Measurements from ENCODE around the gene AK8.

AK8 gene

GRCh38 chr9:132824951-132825350 lies 53.1 kb downstream of the AK8 start:
- Histone ChIP-seq H3K36me3 (ENCODE audit: control insufficient read depth in 1 of 2, insufficient read depth in 2 of 2, low read length in 2 of 2) (no peaks in the 10 kb centered on the region), H3K27ac (ENCODE audit: low read depth, low read length) (no peak overlapping the region), H4K12ac (ENCODE audit: low read depth, low read length) (no peak overlapping the region), H3K9me3 (ENCODE audit: insufficient read depth, low read depth, low read length) (no peaks in the 10 kb centered on the region), H3K27me3 (ENCODE audit: insufficient read depth, low read length) (no peaks in the 10 kb centered on the region), H3K4ac (ENCODE audit: low read depth, low read length) (no peak overlapping the region), H2BK120ac (ENCODE audit: insufficient read depth, low read length, poor library complexity) (no peak overlapping the region), H4K8ac (ENCODE audit: low read depth, low read length) (no peak overlapping the region), H3K4me3 (ENCODE audit: low read depth, low read length) (no peak overlapping the region), H2BK5ac (ENCODE audit: low read depth, low read length, poor library complexity) (no peak overlapping the region), H2BK12ac (ENCODE audit: low read length) (no peak overlapping the region), H4K91ac (ENCODE audit: low read depth, low read length) (no peak overlapping the region), H3K23ac (ENCODE audit: low read length) (no peak overlapping the region), H3K79me1 (ENCODE audit: low read length) (no peaks in the 10 kb centered on the region), H3K4me1 (ENCODE audit: control insufficient read depth in 1 of 2, insufficient read depth in 2 of 2, low read length in 2 of 2) (no peaks in the 10 kb centered on the region), H3K79me2 (ENCODE audit: control insufficient read depth, insufficient read depth, low read length, poor library complexity) (no peaks in the 10 kb centered on the region), H2AK5ac (ENCODE audit: low read length) (no peak overlapping the region), H3K4me2 (ENCODE audit: low read length) (no peak overlapping the region), H3K9ac (ENCODE audit: low read length) (no peak overlapping the region), H2AFZ (ENCODE audit: insufficient read depth, low read length, poor library complexity) (no peak overlapping the region), H3K14ac (ENCODE audit: low read length) (no peak overlapping the region), H3K18ac (ENCODE audit: low read length) (no peak overlapping the region)
- no CpG with 5 or more reads among the region's 2 CpGs for WGBS (ENCODE audit: extremely low coverage, insufficient coverage, insufficient read length)
- no peak for DNase-seq

GRCh38 chr9:132824151-132824550 lies 53.9 kb downstream of the AK8 start:
- H3K4me1 ChIP-seq (ENCODE audit: control insufficient read depth in 1 of 2, insufficient read depth in 2 of 2, low read length in 2 of 2) = no peaks in the 10 kb centered on the region
- no peaks in the 10 kb centered on the region for H3K9me3 ChIP-seq (ENCODE audit: insufficient read depth, low read depth, low read length)
- no peak overlapping the region for H3K14ac ChIP-seq (ENCODE audit: low read length)
- H2AK5ac ChIP-seq (ENCODE audit: low read length) = no peak overlapping the region
- no peak overlapping the region for H3K18ac ChIP-seq (ENCODE audit: low read length)
- no peak overlapping the region for H3K4ac ChIP-seq (ENCODE audit: low read depth, low read length)
- no peak overlapping the region for H3K23ac ChIP-seq (ENCODE audit: low read length)
- no peak overlapping the region for H2BK5ac ChIP-seq (ENCODE audit: low read depth, low read length, poor library complexity)
- WGBS (ENCODE audit: extremely low coverage, insufficient coverage, insufficient read length) = no CpG with 5 or more reads among the region's 8 CpGs
- no peak overlapping the region for H3K4me2 ChIP-seq (ENCODE audit: low read length)
- H3K27me3 ChIP-seq (ENCODE audit: insufficient read depth, low read length) = no peaks in the 10 kb centered on the region
- H3K27ac ChIP-seq (ENCODE audit: low read depth, low read length) = no peak overlapping the region
- H3K9ac ChIP-seq (ENCODE audit: low read length) = no peak overlapping the region
- no peak overlapping the region for H4K12ac ChIP-seq (ENCODE audit: low read depth, low read length)
- no peak overlapping the region for H4K91ac ChIP-seq (ENCODE audit: low read depth, low read length)
- no peak overlapping the region for H2AFZ ChIP-seq (ENCODE audit: insufficient read depth, low read length, poor library complexity)
- H3K79me1 ChIP-seq (ENCODE audit: low read length) = no peaks in the 10 kb centered on the region
- H3K36me3 ChIP-seq (ENCODE audit: control insufficient read depth in 1 of 2, insufficient read depth in 2 of 2, low read length in 2 of 2) = no peaks in the 10 kb centered on the region
- DNase-seq = no peak
- no peaks in the 10 kb centered on the region for H3K79me2 ChIP-seq (ENCODE audit: control insufficient read depth, insufficient read depth, low read length, poor library complexity)
- no peak overlapping the region for H2BK120ac ChIP-seq (ENCODE audit: insufficient read depth, low read length, poor library complexity)
- no peak overlapping the region for H2BK12ac ChIP-seq (ENCODE audit: low read length)
- no peak overlapping the region for H4K8ac ChIP-seq (ENCODE audit: low read depth, low read length)
- H3K4me3 ChIP-seq (ENCODE audit: low read depth, low read length) = no peak overlapping the region

- Histone ChIP-seq H3K4me1 (ENCODE audit: control insufficient read depth in 1 of 2, insufficient read depth in 2 of 2, low read length in 2 of 2) (no peaks in the 10 kb centered on the region), H4K8ac (ENCODE audit: low read depth, low read length) (no peak overlapping the region), H2BK12ac (ENCODE audit: low read length) (no peak overlapping the region), H3K27ac (ENCODE audit: low read depth, low read length) (no peak overlapping the region), H3K18ac (ENCODE audit: low read length) (no peak overlapping the region), H2AFZ (ENCODE audit: insufficient read depth, low read length, poor library complexity) (no peak overlapping the region), H4K91ac (ENCODE audit: low read depth, low read length) (no peak overlapping the region), H3K23ac (ENCODE audit: low read length) (no peak overlapping the region), H3K4me3 (ENCODE audit: low read depth, low read length) (no peak overlapping the region), H3K36me3 (ENCODE audit: control insufficient read depth in 1 of 2, insufficient read depth in 2 of 2, low read length in 2 of 2) (no peaks in the 10 kb centered on the region), H3K79me2 (ENCODE audit: control insufficient read depth, insufficient read depth, low read length, poor library complexity) (no peaks in the 10 kb centered on the region), H2BK120ac (ENCODE audit: insufficient read depth, low read length, poor library complexity) (no peak overlapping the region), H3K14ac (ENCODE audit: low read length) (no peak overlapping the region), H2AK5ac (ENCODE audit: low read length) (no peak overlapping the region), H3K4me2 (ENCODE audit: low read length) (no peak overlapping the region), H3K9ac (ENCODE audit: low read length) (no peak overlapping the region), H3K9me3 (ENCODE audit: insufficient read depth, low read depth, low read length) (no peaks in the 10 kb centered on the region), H3K27me3 (ENCODE audit: insufficient read depth, low read length) (no peaks in the 10 kb centered on the region), H3K79me1 (ENCODE audit: low read length) (no peaks in the 10 kb centered on the region), H3K4ac (ENCODE audit: low read depth, low read length) (no peak overlapping the region), H2BK5ac (ENCODE audit: low read depth, low read length, poor library complexity) (no peak overlapping the region), H4K12ac (ENCODE audit: low read depth, low read length) (no peak overlapping the region)
- no CpG with 5 or more reads among the region's 18 CpGs for WGBS (ENCODE audit: extremely low coverage, insufficient coverage, insufficient read length)
- no peak for DNase-seq
Measured at GRCh38 chr9:132823370-132824145, 54.5 kb downstream of the AK8 start.

- no peak overlapping the region for H3K23ac ChIP-seq (ENCODE audit: low read length)
- no peak overlapping the region for H2BK120ac ChIP-seq (ENCODE audit: insufficient read depth, low read length, poor library complexity)
- DNase-seq = no peak
- no peak overlapping the region for H4K12ac ChIP-seq (ENCODE audit: low read depth, low read length)
- no peak overlapping the region for H2AK5ac ChIP-seq (ENCODE audit: low read length)
- no peak overlapping the region for H3K4me2 ChIP-seq (ENCODE audit: low read length)
- H2BK5ac ChIP-seq (ENCODE audit: low read depth, low read length, poor library complexity) = no peak overlapping the region
- no CpG with 5 or more reads among the region's 11 CpGs for WGBS (ENCODE audit: extremely low coverage, insufficient coverage, insufficient read length)
- no peaks in the 10 kb centered on the region for H3K4me1 ChIP-seq (ENCODE audit: control insufficient read depth in 1 of 2, insufficient read depth in 2 of 2, low read length in 2 of 2)
- no peak overlapping the region for H2BK12ac ChIP-seq (ENCODE audit: low read length)
- H4K91ac ChIP-seq (ENCODE audit: low read depth, low read length) = no peak overlapping the region
- no peak overlapping the region for H3K18ac ChIP-seq (ENCODE audit: low read length)
- no peaks in the 10 kb centered on the region for H3K79me1 ChIP-seq (ENCODE audit: low read length)
- no peak overlapping the region for H2AFZ ChIP-seq (ENCODE audit: insufficient read depth, low read length, poor library complexity)
- no peaks in the 10 kb centered on the region for H3K27me3 ChIP-seq (ENCODE audit: insufficient read depth, low read length)
- H3K4ac ChIP-seq (ENCODE audit: low read depth, low read length) = no peak overlapping the region
- no peak overlapping the region for H3K14ac ChIP-seq (ENCODE audit: low read length)
- H3K36me3 ChIP-seq (ENCODE audit: control insufficient read depth in 1 of 2, insufficient read depth in 2 of 2, low read length in 2 of 2) = no peaks in the 10 kb centered on the region
- H3K9ac ChIP-seq (ENCODE audit: low read length) = no peak overlapping the region
- H3K27ac ChIP-seq (ENCODE audit: low read depth, low read length) = no peak overlapping the region
- H3K79me2 ChIP-seq (ENCODE audit: control insufficient read depth, insufficient read depth, low read length, poor library complexity) = no peaks in the 10 kb centered on the region
- no peak overlapping the region for H3K4me3 ChIP-seq (ENCODE audit: low read depth, low read length)
- no peaks in the 10 kb centered on the region for H3K9me3 ChIP-seq (ENCODE audit: insufficient read depth, low read depth, low read length)
- no peak overlapping the region for H4K8ac ChIP-seq (ENCODE audit: low read depth, low read length)
Measured at GRCh38 chr9:132820169-132820944, 57.7 kb downstream of the AK8 start.
